Fibroblast of skin of right biceps (primary cell): ENCODE data around the gene OR52D1.

Experiments used
- DNase-seq: peaks from one replicate; pipeline ENCODE4 v3.0.0-alpha.2; 2013

OR52D1 gene

DNA sequence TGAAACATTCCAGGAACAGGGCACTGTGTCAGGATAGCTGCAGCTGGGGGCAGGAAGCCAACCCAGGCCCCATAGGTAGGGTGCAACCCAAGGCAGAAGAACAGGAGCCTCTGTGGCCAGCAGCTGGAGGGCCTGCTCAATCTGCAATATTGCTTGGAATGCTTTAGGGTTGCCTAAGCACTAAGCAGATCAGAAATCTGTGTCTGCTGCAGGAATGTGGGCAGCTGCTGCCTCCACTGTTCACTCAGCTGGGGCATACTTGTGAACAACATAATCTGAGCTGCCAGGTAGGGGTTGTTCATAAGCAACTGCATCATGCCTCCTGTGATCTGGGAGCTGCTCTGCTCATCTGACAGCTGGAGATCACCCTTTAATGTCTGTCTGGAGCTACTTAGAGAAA is 26.4 kb downstream of the OR52D1 start:
- DNase-seq: no peak

DNA sequence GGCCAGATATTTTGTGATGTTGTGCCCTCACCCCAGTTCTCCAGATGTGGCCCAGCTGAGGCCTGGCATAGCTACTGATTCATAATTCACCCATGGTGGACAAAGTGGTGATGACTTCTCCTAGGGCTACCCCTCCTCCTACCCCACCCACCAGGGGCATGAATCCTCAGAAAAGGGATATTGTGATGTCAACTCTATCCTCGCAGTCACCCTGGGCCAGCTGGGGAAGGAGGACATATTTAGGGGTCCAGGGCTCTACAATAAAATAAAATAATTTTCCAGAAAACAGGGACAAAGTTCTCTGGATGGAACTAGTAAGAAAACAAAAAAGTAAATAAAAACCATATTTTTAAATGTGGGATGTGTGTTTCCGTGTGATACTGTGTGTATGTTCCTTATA is 28.1 kb downstream of the OR52D1 start, which contains the start of gene UBQLNL:
UBQLNL (minus strand) TSS at position 101 of the 400 bp plus-strand sequence. CDS start 258 bp downstream, outside the sequence.
- no peak for DNase-seq

DNA sequence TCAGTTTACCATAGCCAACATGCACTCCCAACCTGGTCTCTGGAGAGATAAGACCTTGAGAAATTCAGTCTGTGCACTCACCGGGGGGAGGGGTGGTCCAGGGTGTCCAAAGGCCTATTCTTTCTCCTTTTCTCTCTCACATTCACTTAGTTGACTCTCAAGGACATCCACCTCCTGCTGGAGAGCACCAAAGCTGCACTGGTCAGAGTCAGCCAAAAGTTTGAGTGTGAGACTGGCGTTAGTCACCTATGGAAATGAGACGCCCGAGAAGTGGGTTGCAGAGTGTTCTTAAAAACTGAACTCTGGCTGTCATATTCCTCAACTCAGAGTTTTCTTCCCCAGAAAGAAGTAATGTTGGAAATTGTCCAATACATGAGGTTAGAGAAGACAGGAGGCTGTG is 33.1 kb downstream of the OR52D1 start:
- no peak for DNase-seq

- DNase-seq: no peak
Measured at GRCh38 chr11:5522308-5522707, 33.8 kb downstream of the OR52D1 start.

DNA sequence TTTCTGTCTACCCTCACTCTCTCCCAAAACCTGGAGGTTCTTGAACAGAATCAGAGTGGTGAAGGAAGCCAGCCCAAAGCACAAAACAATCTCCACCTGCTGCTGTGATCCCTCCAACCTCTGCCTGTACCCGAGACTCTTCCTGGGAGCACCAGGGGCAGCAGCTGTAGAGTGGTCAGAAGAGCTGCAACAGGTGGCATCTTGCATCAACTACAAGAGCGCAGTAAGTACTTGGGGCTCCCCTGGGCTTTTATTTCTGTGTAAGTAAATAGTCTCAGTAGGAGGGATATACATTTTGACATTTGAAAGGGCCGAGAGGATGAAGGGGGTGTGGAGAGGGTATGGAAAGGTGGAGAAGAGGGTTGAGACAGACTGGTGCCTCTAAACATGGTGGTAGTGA is 36.3 kb downstream of the OR52D1 start:
- no peak for DNase-seq

GRCh38 chr11:5527716-5528115 is 39.2 kb downstream of the OR52D1 start:
- DNase-seq: no peak

DNA sequence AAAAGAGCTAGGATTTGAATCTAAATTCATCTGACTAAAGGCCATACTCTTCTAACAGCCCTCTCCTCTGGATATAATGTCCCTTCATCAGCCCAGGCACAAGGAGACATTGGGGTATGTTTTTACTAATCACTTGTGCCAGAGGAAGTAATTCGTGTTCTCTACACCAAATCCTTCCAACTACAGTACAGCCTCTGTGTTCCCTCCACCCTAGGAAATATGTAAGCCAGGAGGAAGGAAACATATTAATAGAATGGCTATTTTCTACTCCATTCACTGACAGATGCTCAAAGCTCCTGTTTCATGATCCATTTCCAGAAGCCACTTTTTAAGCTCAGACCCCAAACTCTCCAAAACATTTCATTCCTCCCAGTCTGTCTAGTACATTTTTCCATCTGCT is 40.0 kb downstream of the OR52D1 start:
- DNase-seq: no peak

DNA sequence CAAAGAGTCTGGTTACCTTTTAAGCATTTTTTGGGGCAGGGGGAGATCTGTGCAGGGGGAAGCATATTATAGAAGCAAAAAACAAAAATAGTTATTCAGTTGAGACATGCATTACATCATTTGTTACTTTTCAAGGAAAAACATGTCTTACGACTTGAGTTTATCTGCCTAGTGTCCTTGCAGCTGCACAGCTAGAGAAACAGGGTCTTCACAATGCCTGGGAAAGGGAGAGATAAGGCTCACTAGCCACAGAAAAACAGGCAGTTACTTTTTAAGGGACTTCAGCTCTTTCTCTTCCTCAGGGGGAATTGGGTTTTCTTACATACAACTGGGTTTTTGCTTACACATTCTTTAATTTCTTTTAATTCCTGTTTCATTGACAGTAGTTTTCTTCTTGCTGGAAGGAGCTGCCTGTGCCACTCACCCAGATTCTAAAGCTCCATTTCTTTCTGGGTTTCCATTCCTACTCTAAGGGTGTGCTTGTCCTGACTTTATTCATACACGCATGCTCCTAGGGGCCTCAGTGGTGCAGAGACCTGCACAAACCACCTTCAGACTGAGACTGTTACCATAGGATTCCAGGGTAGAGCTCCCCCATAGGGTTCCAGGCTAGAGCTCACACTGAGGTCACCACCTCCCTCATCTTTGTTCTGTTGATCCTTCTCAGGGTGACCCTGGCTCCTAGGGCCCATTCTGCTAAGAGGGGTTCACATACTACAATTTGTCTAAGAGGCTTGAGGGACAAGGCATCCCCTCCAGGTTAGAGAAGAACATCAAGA is 42.8 kb downstream of the OR52D1 start:
- no peak for DNase-seq

- DNase-seq: no peak
Measured at GRCh38 chr11:5534046-5534445, 45.6 kb downstream of the OR52D1 start.

- no peak for DNase-seq
Measured at GRCh38 chr11:5536482-5536881, 48.0 kb downstream of the OR52D1 start.
